HG03060 (cell line): Measurements from ENCODE around the gene DMRT1.

Experiments
- ATAC-seq: cut with Tn5 transposase; IDR thresholded peaks from one replicate; pipeline ENCODE4 v1.9.1; 2021; ENCODE audit warnings: low read depth, moderate number of reproducible peaks; ENCODE audit not compliant: unreplicated experiment

The DMRT1 gene

GRCh38 chr9:917730-918129, 76.2 kb downstream of the DMRT1 start:
- no peak for ATAC-seq

DNA sequence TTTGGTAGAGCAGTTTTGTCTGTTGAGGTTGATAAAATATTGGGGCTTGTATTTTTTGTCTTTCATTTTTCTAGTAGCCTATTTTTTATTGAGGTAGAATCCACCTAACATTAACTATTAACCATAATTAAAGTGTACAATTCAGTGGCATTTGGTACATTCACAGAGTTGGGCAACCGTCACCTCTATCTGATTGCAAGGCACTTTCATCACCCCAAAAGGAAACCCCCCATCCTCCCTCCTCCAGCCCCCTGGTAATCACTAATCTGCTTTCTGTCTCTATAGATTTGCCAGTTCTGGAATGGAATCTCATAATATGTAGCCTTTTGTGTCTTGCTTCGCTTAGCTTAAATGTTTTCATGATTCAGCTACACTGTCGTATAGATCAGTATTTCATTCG, 79.4 kb downstream of the DMRT1 start:
- ATAC-seq, result no peak

- ATAC-seq, result no peak
Observed at GRCh38 chr9:922171-922570, 80.7 kb downstream of the DMRT1 start.

- no peak for ATAC-seq
Observed at GRCh38 chr9:922731-923130, 81.2 kb downstream of the DMRT1 start.

- no peak for ATAC-seq
Observed at GRCh38 chr9:926976-927375, 85.5 kb downstream of the DMRT1 start.

DNA sequence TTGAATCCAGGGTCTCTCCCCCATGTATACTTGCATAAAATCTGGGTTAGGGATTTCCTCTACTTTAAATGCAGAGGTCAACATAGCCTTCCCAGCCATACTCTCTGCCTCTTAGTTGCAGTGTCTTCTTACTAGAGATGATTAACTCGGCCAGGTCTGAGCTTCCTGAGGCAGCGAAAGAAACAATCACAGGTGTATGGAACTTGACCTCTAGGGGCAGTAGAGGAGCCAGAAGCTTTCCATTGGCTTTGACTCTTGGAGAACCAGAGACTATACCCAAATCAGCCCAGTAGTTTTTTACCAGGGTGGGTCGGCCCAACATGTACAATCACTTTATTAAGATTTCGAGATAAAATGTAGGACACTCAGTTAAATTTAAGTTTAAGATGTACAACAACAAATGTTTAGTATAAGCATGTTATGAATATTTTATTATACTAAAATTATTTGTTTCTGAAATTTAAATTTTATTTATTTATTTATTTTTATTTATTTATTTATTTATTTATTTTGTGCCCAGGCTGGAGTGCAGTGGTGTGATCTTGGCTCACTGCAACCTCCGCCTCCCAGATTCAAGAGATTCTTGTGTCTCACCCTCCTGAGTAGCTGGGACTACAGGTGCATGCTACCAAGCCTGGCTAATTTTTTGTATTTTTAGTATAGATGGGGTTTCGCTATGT, 87.0 kb downstream of the DMRT1 start:
- ATAC-seq, result no peak

GRCh38 chr9:929719-930118, 88.2 kb downstream of the DMRT1 start:
- ATAC-seq, result no peak

- ATAC-seq, result no peak
Observed at GRCh38 chr9:933356-933755, 91.9 kb downstream of the DMRT1 start.

DNA sequence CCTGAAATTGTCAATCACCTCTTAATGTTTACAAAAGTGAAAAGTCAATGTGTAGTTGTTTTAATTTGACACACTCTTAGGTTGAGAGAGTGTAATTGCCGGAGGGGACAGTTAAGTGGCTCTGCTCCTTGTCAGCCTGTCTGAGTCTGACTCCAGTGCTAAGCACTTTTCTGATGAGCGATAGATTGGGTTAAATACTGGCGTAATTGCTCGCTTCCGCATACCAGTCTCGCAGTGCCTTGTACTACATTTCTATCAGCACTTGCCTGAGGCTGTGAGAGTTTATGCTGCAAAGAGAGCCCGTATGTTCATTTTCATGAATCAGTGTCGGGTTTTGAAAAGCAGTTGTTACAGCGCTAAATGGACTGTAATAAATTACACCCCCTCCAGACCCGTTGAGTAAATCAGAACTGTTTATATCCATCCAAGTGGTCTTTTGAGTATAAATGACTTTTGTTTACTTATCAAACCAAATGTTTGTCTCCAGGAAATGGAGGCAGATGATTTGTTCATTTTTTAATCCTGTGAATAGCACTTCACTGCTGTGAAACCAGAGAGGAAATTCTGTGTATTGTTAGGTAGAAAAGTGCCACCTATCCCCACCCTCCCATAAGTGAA, 94.0 kb downstream of the DMRT1 start:
- no peak for ATAC-seq

DNA sequence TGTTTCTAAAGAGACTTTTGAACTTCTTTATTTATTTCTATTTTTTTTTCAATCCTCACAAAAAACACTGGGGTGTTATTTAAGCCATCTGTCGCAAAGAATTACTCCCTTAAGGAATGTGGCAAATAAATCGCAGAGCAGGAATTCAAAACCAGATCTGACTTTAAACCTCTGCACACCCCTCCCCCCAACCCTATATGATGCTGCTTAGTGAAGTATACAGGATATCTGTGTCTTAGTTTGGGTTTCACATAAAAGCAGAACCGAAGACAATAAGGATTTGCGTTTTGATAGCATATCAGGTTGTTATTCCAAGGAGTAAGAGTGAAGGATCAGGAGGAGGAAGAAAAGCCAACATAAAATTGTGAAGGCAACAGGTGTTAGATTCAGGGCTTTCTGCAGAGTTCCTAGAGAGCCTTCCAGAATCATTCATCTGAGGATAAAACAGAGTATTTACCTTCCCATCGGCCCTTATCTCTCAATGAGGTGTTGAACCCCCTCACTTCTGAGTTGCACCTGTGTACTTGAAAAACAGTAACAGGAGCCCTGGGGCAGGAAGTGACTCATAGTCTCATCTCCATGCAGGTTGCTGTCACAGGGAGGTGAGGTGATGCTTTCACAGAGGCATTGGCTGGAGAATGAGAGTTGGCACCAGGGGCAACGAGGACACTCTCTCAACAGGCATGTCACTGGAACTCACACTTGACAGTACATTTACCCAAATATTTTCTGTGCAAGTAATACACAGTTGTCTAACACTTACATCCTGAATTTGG, 101.5 kb downstream of the DMRT1 start:
- no peak for ATAC-seq

- ATAC-seq, result no peak
Observed at GRCh38 chr9:947985-948384, 106.5 kb downstream of the DMRT1 start.

GRCh38 chr9:948497-948896, 107.0 kb downstream of the DMRT1 start:
- ATAC-seq, result no peak

DNA sequence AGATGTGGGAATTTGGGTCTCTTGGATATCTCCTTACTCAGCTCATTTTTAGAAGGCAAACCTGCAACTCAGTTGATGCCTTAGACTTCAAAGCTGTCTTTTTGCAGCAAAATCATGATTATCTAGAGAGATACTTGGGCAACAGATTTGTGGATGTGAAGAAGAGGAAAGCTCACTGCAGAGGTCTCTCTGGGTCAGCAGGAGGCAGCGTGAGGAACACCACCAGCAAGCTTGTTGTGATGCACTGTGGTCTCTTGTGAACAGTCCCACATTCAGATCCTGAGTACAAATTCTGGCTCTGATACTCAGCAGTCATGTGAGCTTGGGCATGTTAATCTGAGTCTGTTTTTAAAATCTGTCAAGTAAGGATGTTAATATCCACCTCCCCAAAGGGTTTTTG, 108.6 kb downstream of the DMRT1 start:
- no peak for ATAC-seq

GRCh38 chr9:952546-952945, 111.0 kb downstream of the DMRT1 start:
- ATAC-seq, result no peak

- no peak for ATAC-seq
Observed at GRCh38 chr9:959105-959504, 117.6 kb downstream of the DMRT1 start.

GRCh38 chr9:959914-960313, 118.4 kb downstream of the DMRT1 start:
- no peak for ATAC-seq

- ATAC-seq, result no peak
Observed at GRCh38 chr9:962023-962422, 120.5 kb downstream of the DMRT1 start.

GRCh38 chr9:965497-965896, 124.0 kb downstream of the DMRT1 start:
- no peak for ATAC-seq

- ATAC-seq, result no peak
Observed at GRCh38 chr9:966870-967269, 125.4 kb downstream of the DMRT1 start.

GRCh38 chr9:967436-967835, 125.9 kb downstream of the DMRT1 start:
- ATAC-seq, result no peak

GRCh38 chr9:967903-968641, 126.6 kb downstream of the DMRT1 start:
- no peak for ATAC-seq
